ENCODE measurements around the gene PIAS1. TPM values are rescaled to one million over a fixed set of nuclear protein-coding genes. Genes with fewer than 3 reads are reported as not detected.

PIAS1 gene
- total and polyA plus RNA-seq, 2 donors (not counting 3 experiments of a cell fraction or from before 2014, with no cell fraction given), result 23.7 to 24.2 TPM

- no peak overlapping the region for H3K4me2 ChIP-seq (ENCODE audit: insufficient read depth, low read length)
- CTCF ChIA-PET, result interaction anchor here (1.2 to 1.6 kb wide), 2 partner anchors 9 to 17 kb away, joined by 3 read pairs; no protein-coding TSS in a partner anchor
- H3K9me3 ChIP-seq (replicated peaks; ENCODE audit: control insufficient read depth, insufficient read depth, low read length), result no peaks in the 10 kb centered on the region
- dilution Hi-C loops (cut with MboI; ENCODE audit: extremely low pct_ligation_motif_present, low sequenced_read_pairs) (no loop called here), intact Hi-C loops (cut with micrococcal nuclease) (no loop called here)
- DNase-seq (ENCODE audit: low read depth, low spot score) (no peak), FAIRE-seq (no peak)
- H3K9ac ChIP-seq (replicated peaks; ENCODE audit: extremely low read depth, insufficient read depth, low read length), result no peak overlapping the region
- H3K27me3 ChIP-seq (ENCODE audit: control insufficient read depth in 2 of 2, insufficient read depth in 2 of 2, low read length in 2 of 2), result peaks cover 0 to 1% of the 10 kb centered on the region in 2 experiments
- H3K9me1 ChIP-seq (replicated peaks; ENCODE audit: control insufficient read depth, extremely low read depth, insufficient read depth, low read length), result no peaks in the 10 kb centered on the region
- no peak overlapping the region for H2AFZ ChIP-seq (ENCODE audit: low read depth, low read length)
- H3K36me3 ChIP-seq (ENCODE audit: control insufficient read depth in 2 of 2, extremely low read depth in 1 of 2, insufficient read depth in 2 of 2, low read length in 2 of 2), result no peaks in the 10 kb centered on the region
- H4K20me1 ChIP-seq (replicated peaks; ENCODE audit: control insufficient read depth, extremely low read depth, insufficient read depth, low read length), result no peaks in the 10 kb centered on the region
- POLR2A ChIA-PET, result no interaction called here
- no peak for TF ChIP-seq MAX (IDR thresholded peaks at IDR 0.05; ENCODE audit: insufficient read depth, insufficient read length)
- TF ChIP-seq MYC (IDR thresholded peaks at IDR 0.05; ENCODE audit: low read depth, low read length), result no peak
- no peak for TF ChIP-seq POLR2AphosphoS5 (IDR thresholded peaks at IDR 0.05; ENCODE audit: insufficient read depth, low read depth, low read length)
- no peak for TF ChIP-seq EZH2 (IDR thresholded peaks at IDR 0.05; ENCODE audit: borderline replicate concordance, low read depth, low read length, severe bottlenecking)
- no peak for TF ChIP-seq JUN (IDR thresholded peaks at IDR 0.05; ENCODE audit: borderline replicate concordance, insufficient read depth, insufficient read length, low read depth)
- TF ChIP-seq GATA2 (IDR thresholded peaks at IDR 0.05; ENCODE audit: insufficient read depth, insufficient read length, low read depth, low read length), result no peak
- TF ChIP-seq FOS (IDR thresholded peaks at IDR 0.05; ENCODE audit: borderline replicate concordance, insufficient read depth, low read length), result no peak
- TF ChIP-seq POLR2A (IDR thresholded peaks at IDR 0.05; ENCODE audit: low read depth, low read length), result no peak
- TF ChIP-seq CTCF (IDR thresholded peaks at IDR 0.05; ENCODE audit: extremely low read depth in 1 of 2, insufficient read depth in 1 of 2, low read depth in 1 of 2, low read length in 2 of 2), result no peak
- no TSS peak for BruUV-seq (replicated peaks)
- H3K4me3 ChIP-seq (replicated peaks in 1 of 3; ENCODE audit: insufficient read depth in 1 of 3, low read depth in 1 of 3, low read length in 3 of 3), result no peak overlapping the region
- H3K4me1 ChIP-seq (ENCODE audit: control insufficient read depth, extremely low read depth, insufficient read depth, low read length), result no peaks in the 10 kb centered on the region
- no peak overlapping the region for H3K27ac ChIP-seq (ENCODE audit: insufficient read depth, low read depth, low read length)
- no peaks in the 10 kb centered on the region for H3K79me2 ChIP-seq (ENCODE audit: control insufficient read depth, insufficient read depth, low read length)
These were observed 33.4 kb upstream of the PIAS1 start for GRCh38 chr15:68020685-68021084.

Measured in endothelial cell of umbilical vein (primary cell).